WTC11 (cell line): ENCODE results near the gene TNNT1. TPM values are rescaled to one million over a fixed set of nuclear protein-coding genes. Genes with fewer than 3 reads are reported as not detected.

Experiments used
- ATAC-seq: fragments of 200-7000 bp; cut with Tn5 transposase; 2 replicates; pipeline ENCODE4 v1.10.0; 2021; ENCODE audit warnings: mild to moderate bottlenecking, moderate library complexity
- CTCF ChIA-PET: fragments of 300-600 bp; sonication (Branson Sonifier 250); formaldehyde crosslinking; loops from one replicate; lab custom pipeline; 2021; ENCODE audit warnings: antibody characterized with exemption; lab: Charles Lee
- POLR2A ChIA-PET: fragments of 350-600 bp; sonication (Branson Sonifier 250); formaldehyde crosslinking; loops from one replicate; lab custom pipeline; 2021; ENCODE audit warnings: antibody characterized with exemption; lab: Charles Lee
- DNase-seq: peaks from one replicate; pipeline ENCODE4 v3.0.0; 2021; ENCODE audit warnings: low spot score
- H3K27ac Mint-ChIP-seq: 2 replicates; pipeline ENCODE4 v1.8.0; 2021; ENCODE audit warnings: mixed read lengths
- H3K27me3 Mint-ChIP-seq: 2 replicates; pipeline ENCODE4 v1.8.0; 2021; ENCODE audit warnings: low read depth, mild to moderate bottlenecking, moderate library complexity, mixed read lengths
- H3K36me3 Mint-ChIP-seq: 2 replicates; pipeline ENCODE4 v1.8.0; 2021; ENCODE audit warnings: mixed read lengths
- H3K4me1 Mint-ChIP-seq: 2 replicates; pipeline ENCODE4 v1.8.0; 2022; ENCODE audit warnings: mixed read lengths
- H3K4me3 Mint-ChIP-seq: 2 replicates; pipeline ENCODE4 v1.8.0; 2021; ENCODE audit warnings: mild to moderate bottlenecking, moderate library complexity, mixed read lengths
- H3K9me3 Mint-ChIP-seq: 2 replicates; pipeline ENCODE4 v1.8.0; 2021; ENCODE audit warnings: mixed read lengths
- FOXK1 ChIP-seq: sonication (generic); formaldehyde crosslinking; IDR thresholded peaks from 2 replicates; pipeline ENCODE4 v1.8.0; 2022; ENCODE audit warnings: mild to moderate bottlenecking, moderate library complexity, missing genetic modification reagents
- GRHL2 ChIP-seq: fragments of 250-450 bp; sonication (Bioruptor Pico); IDR thresholded peaks from 2 replicates; pipeline ENCODE4 v1.8.0; 2022; ENCODE audit warnings: mild to moderate bottlenecking, moderate library complexity; ENCODE audit not compliant: insufficient replicate concordance, severe bottlenecking
- JUN ChIP-seq: sonication (generic); formaldehyde crosslinking; IDR thresholded peaks from 2 replicates; pipeline ENCODE4 v1.8.0; 2023; ENCODE audit warnings: mild to moderate bottlenecking, missing genetic modification reagents
- NFATC4 ChIP-seq: fragments of 250-450 bp; sonication (Bioruptor Pico); IDR thresholded peaks from 2 replicates; pipeline ENCODE4 v1.9.0; 2021; ENCODE audit warnings: mild to moderate bottlenecking
- NR1H2 ChIP-seq: sonication (generic); formaldehyde crosslinking; IDR thresholded peaks from 2 replicates; pipeline ENCODE4 v1.9.0; 2021; ENCODE audit warnings: mild to moderate bottlenecking, moderate library complexity, missing genetic modification reagents
- NR3C1 ChIP-seq: sonication (generic); formaldehyde crosslinking; conservative IDR thresholded peaks from 2 replicates; pipeline ENCODE4 v1.8.1; 2023; ENCODE audit warnings: low read depth, mild to moderate bottlenecking, missing genetic modification reagents
- OVOL2 ChIP-seq: fragments of 250-450 bp; sonication (Bioruptor Pico); IDR thresholded peaks from 2 replicates; pipeline ENCODE4 v1.9.0; 2021; ENCODE audit warnings: mild to moderate bottlenecking, borderline replicate concordance
- TEAD4 ChIP-seq: sonication (generic); formaldehyde crosslinking; IDR thresholded peaks from 2 replicates; pipeline ENCODE4 v1.8.0; 2022; ENCODE audit warnings: mild to moderate bottlenecking, missing genetic modification reagents
- ZNF263 ChIP-seq: sonication (generic); formaldehyde crosslinking; IDR thresholded peaks from 2 replicates; pipeline ENCODE4 v1.8.1; 2022; ENCODE audit warnings: low read depth, mild to moderate bottlenecking, moderate library complexity, missing genetic modification reagents
- ZNF317 ChIP-seq: sonication (generic); formaldehyde crosslinking; IDR thresholded peaks from 2 replicates; pipeline ENCODE4 v1.8.1; 2023; ENCODE audit warnings: low read depth, mild to moderate bottlenecking, moderate library complexity, missing genetic modification reagents, borderline replicate concordance
- ZNF671 ChIP-seq: fragments of 250-450 bp; sonication (Bioruptor Pico); IDR thresholded peaks from 2 replicates; pipeline ENCODE4 v1.8.0; 2021; ENCODE audit warnings: mild to moderate bottlenecking
- total RNA-seq: library from RNA; stranded (reverse); gene quantifications from 3 replicates; pipeline ENCODE4 v1.2.3, GENCODE V29; 2021
- TF ChIP-seq, protein P1 (sequence below): sonication (generic); formaldehyde crosslinking; IDR thresholded peaks from 2 replicates; pipeline ENCODE4 v1.8.0; 2022; ENCODE audit warnings: mild to moderate bottlenecking, missing genetic modification reagents
- TF ChIP-seq, protein P2 (sequence below): sonication (generic); formaldehyde crosslinking; IDR thresholded peaks from 2 replicates; pipeline ENCODE4 v1.8.0; 2022; ENCODE audit warnings: mild to moderate bottlenecking, missing genetic modification reagents
- TF ChIP-seq, protein P3 (sequence below): sonication (generic); formaldehyde crosslinking; IDR thresholded peaks from 2 replicates; pipeline ENCODE4 v1.8.1; 2022; ENCODE audit warnings: low read depth, mild to moderate bottlenecking, moderate library complexity, missing genetic modification reagents, borderline replicate concordance
- TF ChIP-seq, protein P4 (sequence below): fragments of 250-450 bp; sonication (Bioruptor Pico); IDR thresholded peaks from 2 replicates; pipeline ENCODE4 v1.9.0; 2021; ENCODE audit warnings: mild to moderate bottlenecking
- TF ChIP-seq, protein P5 (sequence below): sonication (generic); formaldehyde crosslinking; IDR thresholded peaks from 2 replicates; pipeline ENCODE4 v1.8.0; 2023; ENCODE audit warnings: missing genetic modification reagents
- TF ChIP-seq, protein P6 (sequence below): sonication (generic); formaldehyde crosslinking; IDR thresholded peaks from 2 replicates; pipeline ENCODE4 v1.8.0; 2023; ENCODE audit warnings: missing genetic modification reagents, mild to moderate bottlenecking, borderline replicate concordance

Gene TNNT1
- total RNA-seq, 1 experiment from 2014 or later = 50.6 TPM

DNA sequence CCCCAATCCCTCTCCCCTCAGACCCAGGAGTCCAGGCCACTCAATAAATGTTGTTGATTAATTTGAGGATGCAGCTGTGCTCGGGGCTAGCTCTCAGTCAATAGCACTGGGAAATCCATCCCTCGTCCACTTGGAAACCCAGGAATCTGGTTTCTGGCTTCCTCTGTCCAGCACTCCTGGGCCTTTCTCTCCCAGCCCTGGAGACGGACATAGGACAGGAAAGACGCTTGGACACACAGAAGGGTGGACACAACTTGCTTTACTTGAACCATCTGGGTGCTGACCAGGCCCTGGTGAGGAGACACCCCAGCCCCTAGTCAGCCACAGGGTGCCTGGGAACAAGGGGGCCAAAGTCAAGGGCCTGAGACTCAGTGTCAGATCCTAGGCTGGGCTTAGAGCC, 9.4 kb upstream of the TNNT1 start (continued):
- TF ChIP-seq, protein P1, sequence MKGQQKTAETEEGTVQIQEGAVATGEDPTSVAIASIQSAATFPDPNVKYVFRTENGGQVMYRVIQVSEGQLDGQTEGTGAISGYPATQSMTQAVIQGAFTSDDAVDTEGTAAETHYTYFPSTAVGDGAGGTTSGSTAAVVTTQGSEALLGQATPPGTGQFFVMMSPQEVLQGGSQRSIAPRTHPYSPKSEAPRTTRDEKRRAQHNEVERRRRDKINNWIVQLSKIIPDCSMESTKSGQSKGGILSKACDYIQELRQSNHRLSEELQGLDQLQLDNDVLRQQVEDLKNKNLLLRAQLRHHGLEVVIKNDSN (CRISPR knock-in tag) = no peak
- TF ChIP-seq, protein P2, sequence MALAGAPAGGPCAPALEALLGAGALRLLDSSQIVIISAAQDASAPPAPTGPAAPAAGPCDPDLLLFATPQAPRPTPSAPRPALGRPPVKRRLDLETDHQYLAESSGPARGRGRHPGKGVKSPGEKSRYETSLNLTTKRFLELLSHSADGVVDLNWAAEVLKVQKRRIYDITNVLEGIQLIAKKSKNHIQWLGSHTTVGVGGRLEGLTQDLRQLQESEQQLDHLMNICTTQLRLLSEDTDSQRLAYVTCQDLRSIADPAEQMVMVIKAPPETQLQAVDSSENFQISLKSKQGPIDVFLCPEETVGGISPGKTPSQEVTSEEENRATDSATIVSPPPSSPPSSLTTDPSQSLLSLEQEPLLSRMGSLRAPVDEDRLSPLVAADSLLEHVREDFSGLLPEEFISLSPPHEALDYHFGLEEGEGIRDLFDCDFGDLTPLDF = no peak
- TF ChIP-seq, protein P3, sequence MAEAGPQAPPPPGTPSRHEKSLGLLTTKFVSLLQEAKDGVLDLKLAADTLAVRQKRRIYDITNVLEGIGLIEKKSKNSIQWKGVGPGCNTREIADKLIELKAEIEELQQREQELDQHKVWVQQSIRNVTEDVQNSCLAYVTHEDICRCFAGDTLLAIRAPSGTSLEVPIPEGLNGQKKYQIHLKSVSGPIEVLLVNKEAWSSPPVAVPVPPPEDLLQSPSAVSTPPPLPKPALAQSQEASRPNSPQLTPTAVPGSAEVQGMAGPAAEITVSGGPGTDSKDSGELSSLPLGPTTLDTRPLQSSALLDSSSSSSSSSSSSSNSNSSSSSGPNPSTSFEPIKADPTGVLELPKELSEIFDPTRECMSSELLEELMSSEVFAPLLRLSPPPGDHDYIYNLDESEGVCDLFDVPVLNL (CRISPR knock-in tag) = no peak

DNA sequence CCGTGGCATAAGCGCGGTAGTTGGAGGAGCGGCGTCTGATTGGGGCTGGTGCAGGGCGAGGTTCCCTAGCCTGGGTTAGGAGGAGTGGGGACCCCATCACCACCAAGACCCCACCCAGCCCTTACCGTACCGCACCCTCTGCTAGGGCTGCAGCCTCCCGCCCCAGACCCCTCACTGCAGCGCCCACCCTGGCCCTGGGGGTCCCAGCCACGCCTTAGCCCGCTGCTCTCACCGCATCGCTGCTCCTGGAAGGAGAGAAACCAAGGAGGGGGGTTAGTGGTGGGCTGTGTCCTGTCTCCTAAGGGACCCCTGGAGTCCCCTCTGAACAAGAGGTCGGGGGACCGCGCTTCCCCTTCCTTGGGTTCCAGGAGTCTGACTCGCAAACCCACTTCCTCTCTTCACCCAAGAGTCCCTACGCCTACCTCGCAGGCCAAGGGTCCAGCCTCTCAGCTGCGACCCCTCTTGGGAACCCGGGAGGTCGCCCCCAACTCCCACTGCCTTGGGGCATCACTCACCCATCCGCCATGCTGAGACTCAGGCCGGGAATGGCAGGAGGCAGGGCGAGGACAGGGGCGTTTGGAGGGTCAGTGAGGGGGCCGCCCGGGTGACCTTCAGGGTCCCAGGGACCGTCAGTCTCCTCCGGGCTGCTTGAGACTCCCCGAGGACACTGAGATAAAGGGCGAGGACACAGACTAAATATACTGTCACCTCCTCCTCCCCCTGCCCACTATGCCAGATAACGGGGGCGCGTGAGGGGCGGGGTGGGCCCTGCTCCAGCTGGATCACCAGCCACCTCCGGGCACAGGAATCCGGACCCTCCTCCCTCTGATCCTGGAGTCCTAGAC, 8.3 kb upstream of the TNNT1 start, which contains the start of gene TNNI3:
TNNI3 (minus strand) TSS at position 669 of the 845 bp plus-strand sequence; CDS start at position 526, 143 bp downstream.
- Mint-ChIP-seq H3K27ac (peak within 1 kb of the TSS; percentile 63; the same call in 1 of the 2 replicates), H3K9me3 (peaks cover 12% of the 10 kb centered on the region), H3K4me1 (peaks cover 23% of the 10 kb centered on the region), H3K27me3 (peaks cover 68% of the 10 kb centered on the region), H3K4me3 (peak within 1 kb of the TSS; percentile 84), H3K36me3 (peaks cover 16% of the 10 kb centered on the region)
- no peak for TF ChIP-seq ZNF263 (CRISPR knock-in tag)
- TF ChIP-seq GRHL2 (CRISPR knock-in tag) = no peak
- no peak for TF ChIP-seq OVOL2 (CRISPR knock-in tag)
- TF ChIP-seq, protein P4, sequence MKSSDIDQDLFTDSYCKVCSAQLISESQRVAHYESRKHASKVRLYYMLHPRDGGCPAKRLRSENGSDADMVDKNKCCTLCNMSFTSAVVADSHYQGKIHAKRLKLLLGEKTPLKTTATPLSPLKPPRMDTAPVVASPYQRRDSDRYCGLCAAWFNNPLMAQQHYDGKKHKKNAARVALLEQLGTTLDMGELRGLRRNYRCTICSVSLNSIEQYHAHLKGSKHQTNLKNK (CRISPR knock-in tag) = no peak
- TF ChIP-seq NFATC4 (CRISPR knock-in tag) = no peak
- TF ChIP-seq, protein P5, sequence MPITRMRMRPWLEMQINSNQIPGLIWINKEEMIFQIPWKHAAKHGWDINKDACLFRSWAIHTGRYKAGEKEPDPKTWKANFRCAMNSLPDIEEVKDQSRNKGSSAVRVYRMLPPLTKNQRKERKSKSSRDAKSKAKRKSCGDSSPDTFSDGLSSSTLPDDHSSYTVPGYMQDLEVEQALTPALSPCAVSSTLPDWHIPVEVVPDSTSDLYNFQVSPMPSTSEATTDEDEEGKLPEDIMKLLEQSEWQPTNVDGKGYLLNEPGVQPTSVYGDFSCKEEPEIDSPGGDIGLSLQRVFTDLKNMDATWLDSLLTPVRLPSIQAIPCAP = no peak
- TF ChIP-seq NR3C1 = no peak
- TF ChIP-seq, protein P6, sequence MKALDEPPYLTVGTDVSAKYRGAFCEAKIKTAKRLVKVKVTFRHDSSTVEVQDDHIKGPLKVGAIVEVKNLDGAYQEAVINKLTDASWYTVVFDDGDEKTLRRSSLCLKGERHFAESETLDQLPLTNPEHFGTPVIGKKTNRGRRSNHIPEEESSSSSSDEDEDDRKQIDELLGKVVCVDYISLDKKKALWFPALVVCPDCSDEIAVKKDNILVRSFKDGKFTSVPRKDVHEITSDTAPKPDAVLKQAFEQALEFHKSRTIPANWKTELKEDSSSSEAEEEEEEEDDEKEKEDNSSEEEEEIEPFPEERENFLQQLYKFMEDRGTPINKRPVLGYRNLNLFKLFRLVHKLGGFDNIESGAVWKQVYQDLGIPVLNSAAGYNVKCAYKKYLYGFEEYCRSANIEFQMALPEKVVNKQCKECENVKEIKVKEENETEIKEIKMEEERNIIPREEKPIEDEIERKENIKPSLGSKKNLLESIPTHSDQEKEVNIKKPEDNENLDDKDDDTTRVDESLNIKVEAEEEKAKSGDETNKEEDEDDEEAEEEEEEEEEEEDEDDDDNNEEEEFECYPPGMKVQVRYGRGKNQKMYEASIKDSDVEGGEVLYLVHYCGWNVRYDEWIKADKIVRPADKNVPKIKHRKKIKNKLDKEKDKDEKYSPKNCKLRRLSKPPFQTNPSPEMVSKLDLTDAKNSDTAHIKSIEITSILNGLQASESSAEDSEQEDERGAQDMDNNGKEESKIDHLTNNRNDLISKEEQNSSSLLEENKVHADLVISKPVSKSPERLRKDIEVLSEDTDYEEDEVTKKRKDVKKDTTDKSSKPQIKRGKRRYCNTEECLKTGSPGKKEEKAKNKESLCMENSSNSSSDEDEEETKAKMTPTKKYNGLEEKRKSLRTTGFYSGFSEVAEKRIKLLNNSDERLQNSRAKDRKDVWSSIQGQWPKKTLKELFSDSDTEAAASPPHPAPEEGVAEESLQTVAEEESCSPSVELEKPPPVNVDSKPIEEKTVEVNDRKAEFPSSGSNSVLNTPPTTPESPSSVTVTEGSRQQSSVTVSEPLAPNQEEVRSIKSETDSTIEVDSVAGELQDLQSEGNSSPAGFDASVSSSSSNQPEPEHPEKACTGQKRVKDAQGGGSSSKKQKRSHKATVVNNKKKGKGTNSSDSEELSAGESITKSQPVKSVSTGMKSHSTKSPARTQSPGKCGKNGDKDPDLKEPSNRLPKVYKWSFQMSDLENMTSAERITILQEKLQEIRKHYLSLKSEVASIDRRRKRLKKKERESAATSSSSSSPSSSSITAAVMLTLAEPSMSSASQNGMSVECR (CRISPR knock-in tag) = no peak
- TF ChIP-seq ZNF671 (CRISPR knock-in tag) = no peak
- TF ChIP-seq FOXK1 (CRISPR knock-in tag) = no peak
- no peak for TF ChIP-seq JUN
- no peak for TF ChIP-seq TEAD4
- no peak for TF ChIP-seq ZNF317 (CRISPR knock-in tag)
- no peak for TF ChIP-seq NR1H2 (CRISPR knock-in tag)
- no peak for ATAC-seq
- ChIA-PET POLR2A (interaction anchor here (1.4 kb wide), 1 partner anchor 15 kb away, joined by 8 read pairs; no protein-coding TSS in a partner anchor), CTCF (interaction anchor here (0.6 to 4.5 kb wide), 6 partner anchors 9 to 389 kb away, joined by 3 to 103 read pairs (median 12); partner anchors contain the start of gene DNAAF3)
- no peak for DNase-seq
